ENCODE results near the gene WNT1.

The WNT1 gene

DNA sequence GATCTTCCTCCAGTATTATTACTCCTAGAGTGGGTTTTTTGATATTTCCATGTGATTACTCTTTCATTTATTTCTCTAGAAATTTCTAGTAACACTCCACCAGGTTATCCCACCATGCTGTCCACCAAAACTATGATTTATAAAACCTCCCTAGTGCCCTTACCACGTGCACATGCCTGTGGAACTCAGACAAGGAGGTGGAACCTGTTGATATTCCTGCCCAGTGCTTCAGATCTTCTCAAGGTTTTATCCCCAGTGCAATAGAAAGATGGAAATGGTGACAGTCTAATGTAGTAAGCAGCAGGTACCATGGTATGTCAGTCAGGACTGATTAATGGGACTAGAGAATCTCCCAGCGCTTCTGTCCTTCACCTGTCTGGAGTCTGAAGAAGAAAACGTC is 17.3 kb upstream of the WNT1 start:
- DNase-seq (ENCODE audit: insufficient read length, low spot score) (no peak), FAIRE-seq (no peak)

- FAIRE-seq: no peak
- DNase-seq (ENCODE audit: insufficient read length, low spot score): no peak
Measured at GRCh38 chr12:48961331-48961730, 16.8 kb upstream of the WNT1 start.

DNA sequence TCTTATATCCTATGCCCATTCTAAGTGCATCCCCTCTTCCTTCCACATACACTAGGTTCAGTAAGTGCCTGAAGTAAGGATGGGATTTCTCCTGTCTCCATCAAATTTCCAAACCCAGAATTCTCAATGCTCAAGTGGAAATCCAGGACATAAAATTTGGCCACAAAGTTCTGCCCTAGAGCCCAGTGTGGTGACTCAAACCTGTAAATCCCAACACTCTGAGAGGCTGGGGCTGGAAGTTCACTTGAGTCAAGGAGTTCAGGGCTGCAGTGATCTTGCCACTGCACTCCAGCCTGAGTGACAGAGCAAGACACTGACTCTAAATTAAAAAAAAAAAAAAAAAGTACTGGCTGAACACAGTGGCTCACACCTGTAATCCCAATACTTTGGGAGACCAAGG is 16.3 kb upstream of the WNT1 start:
- FAIRE-seq (no peak), DNase-seq (ENCODE audit: insufficient read length, low spot score) (no peak)

DNA sequence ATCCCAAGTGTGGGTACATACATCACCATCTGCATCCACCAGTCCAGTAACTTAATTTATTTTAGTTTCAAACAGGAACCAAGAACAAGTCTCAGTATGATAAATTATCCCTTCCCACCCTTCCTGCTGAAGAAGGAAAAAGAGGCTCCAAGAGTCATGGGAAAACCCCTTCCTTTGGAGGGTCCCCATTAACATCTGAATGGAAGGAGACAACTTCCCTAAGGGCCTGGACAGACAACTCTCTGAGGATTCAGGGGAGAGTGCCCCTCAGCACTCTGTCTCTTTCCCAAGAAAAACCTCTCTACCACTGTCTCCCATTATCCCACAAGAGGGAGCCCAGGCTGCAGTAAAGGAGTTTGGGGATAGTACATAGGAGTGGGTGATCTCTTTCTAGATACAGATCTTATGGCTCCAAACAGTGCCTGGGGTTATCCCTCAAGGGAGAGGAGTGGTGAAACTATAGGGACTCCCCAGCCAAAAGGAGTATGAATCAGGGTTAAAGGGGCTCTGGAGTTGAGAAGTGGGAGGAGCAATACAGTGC is 12.8 kb upstream of the WNT1 start:
- no peak for DNase-seq (ENCODE audit: insufficient read length, low spot score)
- FAIRE-seq: no peak

GRCh38 chr12:48966177-48966895 is 11.8 kb upstream of the WNT1 start:
- DNase-seq (ENCODE audit: insufficient read length, low spot score) (no peak), FAIRE-seq (no peak)

DNA sequence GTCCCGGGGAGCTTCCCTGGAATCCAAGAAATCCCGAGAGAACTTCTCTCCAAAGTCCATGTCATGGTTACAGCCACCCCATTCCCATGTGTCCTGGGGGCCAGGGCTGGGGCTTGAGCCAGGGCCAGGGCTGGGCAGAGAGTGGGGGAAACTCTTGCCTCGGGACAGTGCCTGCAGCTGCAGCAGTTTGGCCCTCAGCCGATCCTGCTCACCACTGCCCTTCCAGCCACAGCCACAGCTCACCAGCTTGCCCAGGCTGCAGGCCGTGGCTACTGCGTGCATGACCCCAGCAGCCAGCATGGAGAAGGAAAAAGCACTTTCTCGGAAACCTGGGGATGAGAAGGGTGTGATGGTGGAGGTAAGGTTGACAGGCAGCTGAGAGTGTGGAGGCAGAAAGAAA is 10.1 kb upstream of the WNT1 start:
- DNase-seq (ENCODE audit: insufficient read length, low spot score): no peak
- no peak for FAIRE-seq

GRCh38 chr12:48968467-48968866 is 9.7 kb upstream of the WNT1 start:
- DNase-seq (ENCODE audit: insufficient read length, low spot score) (no peak), FAIRE-seq (no peak)

- no peak for FAIRE-seq
- no peak for DNase-seq (ENCODE audit: insufficient read length, low spot score)
Measured at GRCh38 chr12:48969160-48969771, 8.9 kb upstream of the WNT1 start.

- no peak for FAIRE-seq
- no peak for DNase-seq (ENCODE audit: insufficient read length, low spot score)
Measured at GRCh38 chr12:48969833-48970701, 8.1 kb upstream of the WNT1 start.

GRCh38 chr12:48970702-48971334 is 7.3 kb upstream of the WNT1 start:
- DNase-seq (ENCODE audit: insufficient read length, low spot score) (no peak), FAIRE-seq (no peak)

DNA sequence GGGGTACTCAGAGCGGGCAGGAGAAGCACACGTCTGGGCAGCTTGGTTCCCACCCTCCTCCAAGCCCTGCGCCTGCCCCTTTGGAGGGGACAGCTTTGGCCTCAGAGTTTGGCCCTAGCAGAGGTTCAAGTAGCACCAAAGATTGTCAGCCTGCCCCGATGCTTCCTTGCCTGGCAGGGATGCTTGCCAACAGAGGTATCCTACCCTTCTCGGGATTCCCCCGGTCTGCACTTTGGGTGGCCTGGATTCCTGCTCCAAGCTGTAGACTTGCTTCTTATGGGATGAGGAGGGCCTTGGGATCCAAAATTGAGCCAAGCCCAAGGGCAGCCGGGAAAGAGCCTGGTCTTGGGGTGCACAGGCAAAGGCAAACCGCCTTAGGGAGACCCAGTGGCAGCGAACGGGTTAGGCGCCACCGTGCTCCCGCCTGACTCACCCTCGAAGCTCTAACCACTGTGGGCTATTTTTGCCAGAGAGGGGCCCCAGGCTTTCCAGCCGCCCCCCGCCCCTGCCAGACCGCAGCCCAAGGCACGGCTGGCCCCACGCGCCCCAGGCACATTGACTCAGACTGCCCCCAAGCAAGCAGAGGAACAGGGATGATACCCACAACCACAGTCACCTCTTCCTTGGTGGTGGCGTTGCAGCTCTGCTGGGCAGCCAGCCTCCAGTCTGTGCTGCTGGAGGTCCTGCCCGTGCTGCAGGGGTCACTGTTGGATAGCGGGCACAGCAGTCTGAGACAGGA is 5.7 kb upstream of the WNT1 start:
- FAIRE-seq (no peak), DNase-seq (ENCODE audit: insufficient read length, low spot score) (no peak)

DNA sequence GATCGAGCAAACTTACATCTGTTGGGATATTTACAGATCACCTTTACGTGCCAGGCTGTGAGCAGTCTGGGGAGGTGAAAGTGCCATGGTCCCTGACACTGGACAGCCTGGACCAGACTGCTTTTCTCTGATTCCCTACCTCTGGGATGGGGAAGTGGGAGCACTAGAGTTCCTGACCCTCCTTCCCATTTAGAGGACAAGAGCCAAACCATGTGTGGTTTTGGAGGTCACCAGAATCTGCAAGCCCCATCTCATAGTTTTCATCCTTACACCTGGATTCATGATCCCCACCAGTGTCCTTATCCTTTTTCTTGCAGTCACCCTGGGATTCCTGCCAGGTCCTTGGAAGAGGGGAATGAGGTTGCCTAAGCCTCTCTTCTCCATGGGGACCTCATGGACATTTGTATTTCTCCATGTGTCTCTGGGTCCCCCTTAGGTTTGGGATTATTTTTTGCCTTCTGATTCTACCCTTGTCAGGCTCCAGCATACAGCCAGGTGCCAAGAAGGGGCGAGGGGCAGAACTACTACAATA is 5.1 kb upstream of the WNT1 start:
- FAIRE-seq: no peak
- DNase-seq (ENCODE audit: insufficient read length, low spot score): no peak

- DNase-seq (ENCODE audit: insufficient read length, low spot score): no peak
- FAIRE-seq: no peak
Measured at GRCh38 chr12:48973531-48973930, 4.6 kb upstream of the WNT1 start.

DNA sequence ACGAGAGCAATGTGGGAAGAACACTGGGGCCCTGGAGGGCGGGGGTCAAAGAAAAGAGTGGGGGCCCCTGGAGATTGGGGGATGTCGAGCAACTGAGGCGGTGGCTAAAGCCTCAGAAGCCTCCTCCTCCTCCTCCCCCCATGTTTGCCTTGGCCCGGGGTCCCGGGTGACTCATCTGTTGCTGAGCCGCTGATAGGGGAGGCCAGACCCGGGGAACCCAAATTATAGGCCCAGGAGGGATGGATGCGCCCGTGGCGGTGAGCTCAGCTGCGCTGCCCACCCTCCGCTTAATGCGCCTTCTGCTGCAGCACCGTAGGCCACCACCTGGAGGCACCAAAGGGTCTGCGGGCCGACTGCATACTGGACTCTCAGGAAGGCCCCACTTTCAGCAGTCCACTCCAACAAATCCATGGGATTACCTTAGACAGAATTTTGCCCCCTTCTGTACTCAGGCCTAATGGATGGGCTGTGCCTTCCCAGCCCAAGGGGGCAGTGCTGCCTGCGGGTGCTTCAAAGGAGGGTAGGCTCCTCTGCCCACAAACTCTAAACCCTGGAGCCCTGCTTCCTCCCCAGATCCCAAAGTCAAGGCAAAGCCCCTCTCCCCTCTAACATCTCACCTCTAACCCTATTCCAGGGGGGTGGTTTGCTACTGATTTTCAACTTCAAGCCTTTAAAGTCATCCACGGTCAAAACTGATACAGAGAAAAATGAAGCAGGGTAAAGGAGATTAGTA is 4.0 kb upstream of the WNT1 start:
- FAIRE-seq (no peak), DNase-seq (ENCODE audit: insufficient read length, low spot score) (no peak)

- no peak for FAIRE-seq
- DNase-seq (ENCODE audit: insufficient read length, low spot score): no peak
Measured at GRCh38 chr12:48977290-48978281, 536 bp upstream of the WNT1 start.

GRCh38 chr12:48978741-48979601 is 849 bp downstream of the WNT1 start:
- no peak for FAIRE-seq
- no peak for DNase-seq (ENCODE audit: insufficient read length, low spot score)
